ENCODE measurements around the gene PTPN1.
A peak's percentile ranks its signal among the peaks of the same experiment; 100 is the strongest.

Gene PTPN1

DNA sequence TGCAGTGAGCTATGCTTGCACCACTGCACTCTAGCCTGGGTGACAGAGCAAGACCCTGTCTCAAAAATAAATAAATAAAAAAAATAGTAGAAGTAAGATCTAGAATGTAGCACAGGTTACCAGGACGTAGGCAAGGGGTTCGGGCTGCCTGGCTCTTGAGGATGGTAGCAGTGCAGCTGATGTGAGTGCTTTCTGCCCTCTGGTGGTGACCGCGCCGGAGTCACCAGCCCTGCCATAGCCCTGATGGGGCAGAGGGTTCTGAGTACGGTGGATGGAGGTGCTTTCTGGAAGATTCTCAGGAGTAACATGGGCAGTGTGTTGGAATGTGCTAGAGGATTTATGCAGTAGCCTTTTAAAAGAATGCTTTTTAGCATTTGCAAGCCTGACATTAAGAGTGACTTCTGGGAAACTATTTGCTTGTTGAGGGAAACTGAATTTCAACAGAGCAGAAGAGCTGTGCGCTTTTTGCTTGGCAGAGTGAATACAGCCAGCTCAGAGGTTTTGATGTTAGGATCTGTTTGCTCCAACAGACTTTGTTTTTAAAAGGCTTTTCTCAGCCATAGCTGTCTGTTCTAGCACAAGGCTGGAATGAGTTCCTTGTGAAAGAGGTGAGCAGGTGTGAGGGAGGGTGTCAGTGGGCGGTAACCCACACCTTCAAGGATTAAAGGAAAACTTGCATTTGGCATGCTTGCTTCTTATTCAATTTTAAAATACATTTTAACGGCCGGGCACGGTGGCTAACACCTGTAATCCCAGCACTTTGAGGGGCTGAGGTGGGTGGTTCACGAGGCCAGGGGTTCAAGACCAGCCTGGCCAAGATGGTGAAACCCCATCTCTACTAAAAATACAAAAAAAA, 65.9 kb downstream of the PTPN1 start:
- DNase-seq (ENCODE audit: low read depth) = peak; percentile 53

DNA sequence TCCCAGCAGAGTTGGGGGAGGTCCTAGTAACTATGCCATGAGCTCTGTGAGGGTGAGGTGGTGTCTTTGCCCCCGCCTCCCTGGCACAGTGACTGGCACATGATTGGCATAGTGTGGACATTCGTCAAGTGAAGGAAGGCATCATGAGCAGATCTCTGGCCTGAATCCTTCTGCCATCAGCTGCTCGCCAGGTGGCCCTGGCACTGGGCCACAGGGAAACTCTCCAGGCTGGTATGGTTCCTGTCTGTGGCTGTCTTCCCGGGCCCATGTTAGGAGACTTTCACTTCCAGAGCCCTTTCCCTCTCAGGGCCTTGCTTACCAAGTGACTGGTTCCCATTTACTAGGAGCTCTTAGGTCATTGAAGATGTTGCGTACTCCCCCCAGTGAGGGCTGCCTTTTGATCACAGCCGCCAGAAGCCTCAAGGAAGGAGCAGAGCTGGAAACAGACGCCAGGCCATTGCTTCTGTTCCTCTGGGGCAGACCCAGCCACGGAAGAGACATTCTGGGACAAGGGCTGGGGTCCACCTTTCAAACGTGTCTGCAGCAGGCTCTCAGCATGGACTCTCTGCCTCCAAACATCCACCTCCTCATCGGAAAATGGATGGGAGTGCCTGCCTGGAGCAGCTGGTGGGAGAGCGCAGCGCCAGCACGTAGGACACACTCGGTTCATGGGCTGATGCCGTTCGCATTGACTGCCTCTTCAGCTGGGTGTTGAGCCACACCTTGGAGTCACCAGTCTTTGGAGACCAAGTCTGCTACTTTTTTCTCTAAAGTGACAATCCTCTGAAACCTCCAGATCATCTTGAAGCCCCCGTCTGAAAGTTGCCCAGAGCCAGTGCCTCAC, 67.2 kb downstream of the PTPN1 start:
- DNase-seq (ENCODE audit: low read depth) = no peak

- no peak for DNase-seq (ENCODE audit: low read depth)
Observed at GRCh38 chr20:50578061-50578777, 68.0 kb downstream of the PTPN1 start.

DNA sequence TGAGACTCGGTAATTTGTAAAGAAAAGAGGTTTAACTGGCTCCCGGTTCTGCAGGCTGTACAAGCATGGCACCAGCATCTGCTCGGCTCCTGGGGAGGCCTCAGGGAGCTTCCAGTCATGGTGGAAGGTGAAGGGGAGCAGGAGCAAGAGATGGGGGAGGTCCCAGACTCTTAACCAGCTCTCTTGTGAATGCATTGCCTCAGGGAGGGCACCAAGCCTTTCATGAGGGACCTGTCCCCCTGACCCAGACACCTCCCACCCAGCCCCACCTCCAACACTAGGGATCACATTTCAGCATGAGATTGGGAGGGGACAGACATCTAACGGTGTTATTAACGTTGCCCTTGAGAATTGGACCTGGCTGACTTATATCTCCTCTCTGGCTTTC, 68.6 kb downstream of the PTPN1 start:
- DNase-seq (ENCODE audit: low read depth) = no peak

DNA sequence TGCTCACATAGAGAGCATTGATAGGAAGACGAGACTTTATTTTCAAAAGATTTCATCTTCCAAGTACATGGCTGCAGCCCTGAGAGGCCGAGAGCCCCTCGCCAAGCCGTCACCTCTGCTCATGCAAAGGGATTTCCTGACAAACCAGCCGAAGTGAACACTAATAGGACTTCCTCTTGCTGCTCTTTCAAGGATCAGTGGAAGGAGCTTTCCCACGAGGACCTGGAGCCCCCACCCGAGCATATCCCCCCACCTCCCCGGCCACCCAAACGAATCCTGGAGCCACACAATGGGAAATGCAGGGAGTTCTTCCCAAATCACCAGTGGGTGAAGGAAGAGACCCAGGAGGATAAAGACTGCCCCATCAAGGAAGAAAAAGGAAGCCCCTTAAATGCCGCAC, 69.3 kb downstream of the PTPN1 start:
- DNase-seq (ENCODE audit: low read depth) = no peak

DNA sequence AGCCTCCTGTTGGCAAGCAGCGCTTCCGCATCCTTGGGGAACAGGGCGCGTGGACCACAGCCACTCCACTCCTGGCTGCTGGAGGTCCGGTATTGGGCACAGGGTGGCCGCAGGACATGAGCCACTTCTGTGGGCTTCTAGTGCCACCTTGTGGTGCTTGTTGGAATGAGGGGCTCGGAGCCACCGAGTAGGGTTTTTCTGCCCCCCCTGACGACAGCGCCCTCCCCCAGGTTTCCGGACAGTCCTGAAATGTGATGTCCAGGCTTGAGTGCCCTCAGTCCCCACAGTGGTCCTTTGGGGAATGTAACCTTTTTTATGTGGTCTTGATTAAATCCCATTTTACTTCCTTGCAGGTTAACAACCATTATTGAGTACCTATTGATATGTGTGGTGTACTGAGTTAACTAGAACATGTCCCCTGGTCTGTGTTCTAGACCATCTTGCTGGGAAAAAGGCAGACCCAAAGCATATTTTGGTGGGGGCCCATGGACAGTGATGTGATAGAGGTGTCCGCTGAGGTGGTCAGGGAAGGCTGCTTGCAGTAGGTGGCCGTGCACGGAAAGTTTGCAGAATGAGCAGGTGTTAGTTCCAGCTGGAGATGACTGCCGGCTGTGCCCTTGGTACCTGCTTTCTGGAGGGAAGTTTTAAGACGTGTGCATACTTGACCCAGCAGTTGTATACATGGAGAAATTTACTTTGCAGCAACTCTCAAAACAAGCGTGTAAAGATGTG, 70.0 kb downstream of the PTPN1 start:
- DNase-seq (ENCODE audit: low read depth) = peak; percentile 36

DNA sequence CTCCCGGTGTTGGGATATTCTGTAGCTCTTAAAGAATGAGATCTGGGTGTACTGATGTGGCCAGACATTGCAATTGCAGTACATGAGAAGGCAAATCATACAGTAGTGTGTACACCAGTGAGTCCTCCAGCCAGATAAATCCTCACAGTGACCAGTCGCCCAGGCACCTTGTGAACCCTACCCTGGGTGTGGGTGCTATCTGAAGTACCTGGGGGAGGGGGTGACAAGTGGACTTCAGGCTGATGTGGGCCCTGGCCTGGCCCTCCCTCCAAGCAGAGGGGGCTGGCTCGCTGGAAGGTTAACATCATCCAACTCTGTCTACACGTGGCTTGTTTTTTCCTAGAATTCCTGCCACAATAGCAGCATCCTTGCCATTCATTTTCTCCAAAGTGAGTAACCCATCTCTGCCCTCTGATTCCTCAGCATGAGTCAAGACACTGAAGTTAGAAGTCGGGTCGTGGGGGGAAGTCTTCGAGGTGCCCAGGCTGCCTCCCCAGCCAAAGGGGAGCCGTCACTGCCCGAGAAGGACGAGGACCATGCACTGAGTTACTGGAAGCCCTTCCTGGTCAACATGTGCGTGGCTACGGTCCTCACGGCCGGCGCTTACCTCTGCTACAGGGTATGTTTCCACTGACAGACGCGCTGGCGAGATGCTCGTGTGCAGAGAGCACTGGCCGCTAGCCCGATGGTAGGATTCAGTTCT, 70.8 kb downstream of the PTPN1 start:
- no peak for DNase-seq (ENCODE audit: low read depth)

- no peak for DNase-seq (ENCODE audit: low read depth)
Observed at GRCh38 chr20:50582092-50582491, 71.9 kb downstream of the PTPN1 start.

- no peak for DNase-seq (ENCODE audit: low read depth)
Observed at GRCh38 chr20:50582591-50583234, 72.5 kb downstream of the PTPN1 start.

DNA sequence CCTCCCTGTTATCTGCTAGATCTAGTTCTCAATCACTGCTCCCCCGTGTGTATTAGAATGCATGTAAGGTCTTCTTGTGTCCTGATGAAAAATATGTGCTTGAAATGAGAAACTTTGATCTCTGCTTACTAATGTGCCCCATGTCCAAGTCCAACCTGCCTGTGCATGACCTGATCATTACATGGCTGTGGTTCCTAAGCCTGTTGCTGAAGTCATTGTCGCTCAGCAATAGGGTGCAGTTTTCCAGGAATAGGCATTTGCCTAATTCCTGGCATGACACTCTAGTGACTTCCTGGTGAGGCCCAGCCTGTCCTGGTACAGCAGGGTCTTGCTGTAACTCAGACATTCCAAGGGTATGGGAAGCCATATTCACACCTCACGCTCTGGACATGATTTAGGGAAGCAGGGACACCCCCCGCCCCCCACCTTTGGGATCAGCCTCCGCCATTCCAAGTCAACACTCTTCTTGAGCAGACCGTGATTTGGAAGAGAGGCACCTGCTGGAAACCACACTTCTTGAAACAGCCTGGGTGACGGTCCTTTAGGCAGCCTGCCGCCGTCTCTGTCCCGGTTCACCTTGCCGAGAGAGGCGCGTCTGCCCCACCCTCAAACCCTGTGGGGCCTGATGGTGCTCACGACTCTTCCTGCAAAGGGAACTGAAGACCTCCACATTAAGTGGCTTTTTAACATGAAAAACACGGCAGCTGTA, 73.4 kb downstream of the PTPN1 start:
- no peak for DNase-seq (ENCODE audit: low read depth)

- no peak for DNase-seq (ENCODE audit: low read depth)
Observed at GRCh38 chr20:50584687-50585086, 74.5 kb downstream of the PTPN1 start.

DNA sequence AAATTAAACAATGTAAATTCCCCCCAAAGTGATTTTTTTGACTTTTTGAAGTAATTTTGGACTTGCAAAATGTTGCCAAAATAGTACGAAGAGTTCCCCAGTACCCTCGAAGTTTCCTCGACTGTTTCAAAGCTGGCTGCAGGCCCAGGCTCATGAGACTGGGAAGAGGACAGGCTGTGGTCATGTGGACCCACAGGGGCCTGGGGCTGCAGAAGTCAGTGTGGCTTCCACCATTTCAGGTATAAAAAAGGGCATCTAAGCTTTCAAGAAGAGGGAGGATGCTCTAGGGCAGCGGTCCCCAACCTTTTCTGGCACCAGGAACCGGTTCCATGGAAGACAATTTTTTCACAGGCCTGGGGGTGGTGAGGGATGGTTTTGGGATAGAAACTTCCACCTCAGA, 75.0 kb downstream of the PTPN1 start:
- no peak for DNase-seq (ENCODE audit: low read depth)

DNA sequence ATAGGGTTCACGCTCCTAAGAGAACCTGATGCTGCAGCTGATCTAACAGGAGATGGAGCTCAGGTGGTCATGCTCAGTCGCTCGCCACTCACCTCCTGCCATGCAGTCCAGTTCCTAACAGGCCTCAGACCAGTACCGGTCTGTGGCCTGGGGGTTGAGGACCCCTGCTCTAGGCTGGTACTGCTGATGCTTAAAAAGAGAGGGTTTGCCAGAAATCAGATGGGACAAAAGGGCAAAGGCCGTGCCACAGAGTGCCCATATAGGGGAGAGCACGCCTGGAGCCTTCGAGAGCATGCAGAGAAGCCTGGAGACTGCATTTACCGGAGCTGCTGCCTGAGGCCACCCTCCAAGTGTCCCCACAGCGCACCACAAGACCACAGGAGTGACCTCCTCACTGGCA, 75.5 kb downstream of the PTPN1 start:
- DNase-seq (ENCODE audit: low read depth) = no peak

DNA sequence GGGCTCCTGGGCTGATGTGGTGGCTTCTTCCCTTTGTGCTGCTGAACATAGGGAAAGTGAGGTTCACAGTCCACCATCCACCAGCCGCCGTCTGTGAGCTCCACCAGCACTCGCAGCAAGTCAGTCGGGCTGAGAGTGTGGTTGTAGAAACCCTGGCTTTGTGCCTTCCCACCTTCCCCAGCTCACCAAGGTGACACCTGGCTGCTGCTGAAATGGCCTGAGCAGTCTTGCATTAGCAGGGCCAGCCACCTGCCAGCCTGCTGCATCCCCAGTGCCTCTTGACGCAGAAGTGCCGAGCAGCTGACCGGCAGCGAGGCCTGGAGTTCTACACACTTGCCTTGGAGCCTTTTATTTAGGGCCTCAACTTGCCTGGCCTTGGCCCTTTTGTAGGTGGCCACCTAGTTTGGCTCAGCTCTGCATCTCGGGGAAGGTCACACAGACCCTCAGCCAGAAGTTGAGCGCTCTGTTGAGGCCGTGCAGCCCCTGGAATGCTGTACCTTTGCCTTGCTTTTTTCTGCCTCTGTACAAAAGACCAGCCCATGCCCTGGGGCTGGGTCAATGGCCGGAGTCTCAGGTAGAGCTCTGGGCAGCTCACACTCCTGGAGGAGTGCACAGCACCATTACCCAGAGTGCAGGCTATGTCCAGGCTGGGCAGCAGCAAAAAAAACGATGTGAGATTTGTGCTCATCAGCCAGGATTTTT, 76.5 kb downstream of the PTPN1 start:
- no peak for DNase-seq (ENCODE audit: low read depth)

DNA sequence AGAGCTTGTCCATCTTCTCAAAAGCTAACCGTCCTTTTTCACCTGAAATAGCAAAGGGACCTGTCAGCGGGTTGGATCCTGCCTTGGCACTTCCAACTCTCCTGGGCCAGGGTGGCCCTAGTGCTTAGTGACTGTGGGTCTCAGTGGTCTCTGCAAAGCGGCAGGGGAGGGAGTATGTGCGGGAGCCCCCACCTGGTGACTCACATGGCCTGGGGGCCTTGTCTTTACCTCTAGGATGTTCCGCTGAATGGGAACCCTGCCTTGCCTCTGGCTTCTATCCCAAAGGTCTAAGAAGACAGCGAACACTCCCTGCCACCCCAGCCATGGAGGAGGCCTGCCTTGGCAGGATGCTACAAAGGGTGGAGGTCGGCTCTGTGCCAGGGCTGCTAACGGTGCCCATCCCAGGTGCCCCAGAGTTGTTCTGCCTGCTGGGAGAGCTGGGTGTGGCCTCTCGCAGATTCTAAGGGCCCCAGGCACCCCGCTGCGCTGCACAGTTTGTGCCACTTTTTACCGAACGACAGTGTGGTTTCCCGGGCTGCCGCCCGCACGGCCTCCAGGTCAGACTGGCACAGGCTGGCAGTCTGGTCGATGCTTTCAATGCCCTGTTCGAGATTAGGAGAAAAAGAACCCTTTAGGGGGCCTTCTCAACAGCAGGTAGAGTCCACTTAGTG, 77.2 kb downstream of the PTPN1 start:
- DNase-seq (ENCODE audit: low read depth) = no peak

- peak; percentile 57 for DNase-seq (ENCODE audit: low read depth)
Observed at GRCh38 chr20:50588034-50588736, 78.0 kb downstream of the PTPN1 start.

- DNase-seq (ENCODE audit: low read depth) = no peak
Observed at GRCh38 chr20:50589548-50590347, 79.6 kb downstream of the PTPN1 start.

- no peak for DNase-seq (ENCODE audit: low read depth)
Observed at GRCh38 chr20:50590348-50590664, 80.1 kb downstream of the PTPN1 start.
